Type B pancreatic cell (in vitro differentiated cells): ENCODE measurements around the gene C2orf81. TPM values are rescaled to one million over a fixed set of nuclear protein-coding genes. Genes with fewer than 3 reads are reported as not detected.

Experiments used
- DNase-seq: peaks from one replicate; pipeline ENCODE4 v3.0.0; 2021; ENCODE audit warnings: mixed read lengths; ENCODE audit not compliant: unreplicated experiment; ENCODE audit errors: extremely low spot score
- H3K27ac Mint-ChIP-seq: 2 replicates; pipeline ENCODE4 v1.8.0; 2021; ENCODE audit warnings: mild to moderate bottlenecking, mixed read lengths
- H3K27me3 Mint-ChIP-seq: 2 replicates; pipeline ENCODE4 v1.8.0; 2021; ENCODE audit warnings: mixed read lengths
- H3K36me3 Mint-ChIP-seq: 2 replicates; pipeline ENCODE4 v1.8.0; 2021; ENCODE audit warnings: mixed read lengths
- H3K4me1 Mint-ChIP-seq: one replicate; pipeline ENCODE4 v1.8.0; 2021; ENCODE audit warnings: mixed read lengths; ENCODE audit not compliant: unreplicated experiment
- H3K4me3 Mint-ChIP-seq: 2 replicates; pipeline ENCODE4 v1.8.0; 2021; ENCODE audit warnings: mild to moderate bottlenecking, mixed read lengths
- H3K9me3 Mint-ChIP-seq: 2 replicates; pipeline ENCODE4 v1.8.0; 2021; ENCODE audit warnings: mixed read lengths
- CTCF ChIP-seq: fragments of 200-600 bp; sonication (generic); conservative IDR thresholded peaks from 2 replicates; pipeline ENCODE4 v1.5.0; 2021; ENCODE audit warnings: antibody characterized with exemption, mild to moderate bottlenecking
- total RNA-seq: library from RNA; stranded (reverse); gene quantifications from 2 replicates; pipeline ENCODE4 v1.2.1, GENCODE V29; 2021; ENCODE audit warnings: low replicate concordance

The C2orf81 gene
- total RNA-seq, 1 donor from 2014 or later, result 10.4 TPM

- Mint-ChIP-seq H3K4me3 (peak overlapping the region; percentile 96), H3K36me3 (peaks cover 19% of the 10 kb centered on the region), H3K9me3 (no peaks in the 10 kb centered on the region), H3K27me3 (peaks cover 5% of the 10 kb centered on the region), H3K4me1 (peaks cover 36% of the 10 kb centered on the region), H3K27ac (peak overlapping the region; percentile 99)
- no peak for TF ChIP-seq CTCF
- no peak for DNase-seq
These were observed 18.5 kb upstream of the C2orf81 start for GRCh38 chr2:74439803-74440377.

GRCh38 chr2:74439373-74439772 is 18.0 kb upstream of the C2orf81 start:
- peaks cover 19% of the 10 kb centered on the region for H3K36me3 Mint-ChIP-seq
- TF ChIP-seq CTCF, result no peak
- peaks cover 32% of the 10 kb centered on the region for H3K4me1 Mint-ChIP-seq
- H3K9me3 Mint-ChIP-seq, result no peaks in the 10 kb centered on the region
- peak overlapping the region; percentile 96 for H3K4me3 Mint-ChIP-seq
- DNase-seq, result no peak
- peaks cover 5% of the 10 kb centered on the region for H3K27me3 Mint-ChIP-seq
- peak overlapping the region; percentile 99 for H3K27ac Mint-ChIP-seq

GRCh38 chr2:74438248-74438647 is 16.8 kb upstream of the C2orf81 start:
- no peak for DNase-seq
- Mint-ChIP-seq H3K27me3 (peaks cover 5% of the 10 kb centered on the region), H3K9me3 (no peaks in the 10 kb centered on the region), H3K4me1 (peaks cover 26% of the 10 kb centered on the region), H3K36me3 (peaks cover 19% of the 10 kb centered on the region), H3K4me3 (peak overlapping the region; percentile 96), H3K27ac (peak overlapping the region; percentile 99)
- no peak for TF ChIP-seq CTCF

GRCh38 chr2:74436848-74437695 is 15.7 kb upstream of the C2orf81 start:
- no peaks in the 10 kb centered on the region for H3K9me3 Mint-ChIP-seq
- H3K4me3 Mint-ChIP-seq, result no peak overlapping the region
- H3K27me3 Mint-ChIP-seq, result peaks cover under 1% of the 10 kb centered on the region
- DNase-seq, result no peak
- H3K4me1 Mint-ChIP-seq, result peaks cover 26% of the 10 kb centered on the region
- peak overlapping the region; percentile 6 for H3K27ac Mint-ChIP-seq
- peaks cover 19% of the 10 kb centered on the region for H3K36me3 Mint-ChIP-seq
- TF ChIP-seq CTCF, result no peak

- Mint-ChIP-seq H3K27ac (peak overlapping the region; percentile 62), H3K27me3 (no peaks in the 10 kb centered on the region), H3K36me3 (peaks cover 19% of the 10 kb centered on the region), H3K9me3 (no peaks in the 10 kb centered on the region), H3K4me3 (no peak overlapping the region), H3K4me1 (peaks cover 26% of the 10 kb centered on the region)
- DNase-seq, result no peak
- no peak for TF ChIP-seq CTCF
These were observed 14.8 kb upstream of the C2orf81 start for GRCh38 chr2:74436111-74436805.
